MM.1S (cell line): Measurements from ENCODE around the gene MSMO1.

Experiments used
- CTCF ChIP-seq: fragments of 300-600 bp; sonication (generic); IDR thresholded peaks from 2 replicates; pipeline ENCODE4 v1.5.1; 2016; ENCODE audit warnings: antibody characterized with exemption, low read length, mixed read lengths
- EZH2phosphoT487 ChIP-seq: fragments of 300-600 bp; sonication (generic); IDR thresholded peaks from 2 replicates; pipeline ENCODE4 v1.6.1; 2018; ENCODE audit warnings: antibody characterized with exemption, low read length

GRCh38 chr4:165364452-165365080 lies 37.1 kb downstream of the MSMO1 start:
- no peak for TF ChIP-seq CTCF
- no peak for TF ChIP-seq EZH2phosphoT487
